WTC11 (cell line): Measurements from ENCODE around the gene LMAN2.

ENCODE experiments used
- CREM ChIP-seq: sonication (generic); formaldehyde crosslinking; IDR thresholded peaks from 2 replicates; pipeline ENCODE4 v1.8.1; 2022; ENCODE audit warnings: mild to moderate bottlenecking, missing genetic modification reagents, moderate library complexity
- TF ChIP-seq, protein P1 (sequence below): fragments of 200-600 bp; IDR thresholded peaks from 2 replicates; pipeline ENCODE4 v1.8.0; 2022; ENCODE audit warnings: antibody characterized with exemption
- TF ChIP-seq, protein P2 (sequence below): sonication (generic); formaldehyde crosslinking; IDR thresholded peaks from 2 replicates; pipeline ENCODE4 v1.8.0; 2023; ENCODE audit warnings: missing genetic modification reagents, mild to moderate bottlenecking, borderline replicate concordance

DNA sequence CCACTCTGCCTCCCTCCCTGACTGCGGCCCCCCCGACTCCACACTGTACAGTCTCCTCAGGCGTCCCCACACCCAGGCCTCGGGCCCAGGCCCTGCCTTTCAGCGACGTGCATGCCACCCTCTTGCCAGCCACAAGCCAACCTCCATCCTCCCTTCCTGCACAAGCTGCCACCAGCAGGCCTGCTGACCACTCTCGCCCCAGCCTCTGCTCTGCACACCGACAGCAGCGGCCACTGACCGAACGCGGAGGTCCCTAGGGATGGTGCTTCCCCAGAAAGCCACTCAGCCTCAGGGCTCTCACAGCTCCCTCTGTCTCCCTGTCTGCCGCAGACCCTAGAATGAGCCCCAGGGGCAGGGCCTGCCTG is 18.6 kb downstream of the LMAN2 start:
- TF ChIP-seq, protein P1, sequence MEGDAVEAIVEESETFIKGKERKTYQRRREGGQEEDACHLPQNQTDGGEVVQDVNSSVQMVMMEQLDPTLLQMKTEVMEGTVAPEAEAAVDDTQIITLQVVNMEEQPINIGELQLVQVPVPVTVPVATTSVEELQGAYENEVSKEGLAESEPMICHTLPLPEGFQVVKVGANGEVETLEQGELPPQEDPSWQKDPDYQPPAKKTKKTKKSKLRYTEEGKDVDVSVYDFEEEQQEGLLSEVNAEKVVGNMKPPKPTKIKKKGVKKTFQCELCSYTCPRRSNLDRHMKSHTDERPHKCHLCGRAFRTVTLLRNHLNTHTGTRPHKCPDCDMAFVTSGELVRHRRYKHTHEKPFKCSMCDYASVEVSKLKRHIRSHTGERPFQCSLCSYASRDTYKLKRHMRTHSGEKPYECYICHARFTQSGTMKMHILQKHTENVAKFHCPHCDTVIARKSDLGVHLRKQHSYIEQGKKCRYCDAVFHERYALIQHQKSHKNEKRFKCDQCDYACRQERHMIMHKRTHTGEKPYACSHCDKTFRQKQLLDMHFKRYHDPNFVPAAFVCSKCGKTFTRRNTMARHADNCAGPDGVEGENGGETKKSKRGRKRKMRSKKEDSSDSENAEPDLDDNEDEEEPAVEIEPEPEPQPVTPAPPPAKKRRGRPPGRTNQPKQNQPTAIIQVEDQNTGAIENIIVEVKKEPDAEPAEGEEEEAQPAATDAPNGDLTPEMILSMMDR: no peak
- TF ChIP-seq CREM: no peak
- TF ChIP-seq, protein P2, sequence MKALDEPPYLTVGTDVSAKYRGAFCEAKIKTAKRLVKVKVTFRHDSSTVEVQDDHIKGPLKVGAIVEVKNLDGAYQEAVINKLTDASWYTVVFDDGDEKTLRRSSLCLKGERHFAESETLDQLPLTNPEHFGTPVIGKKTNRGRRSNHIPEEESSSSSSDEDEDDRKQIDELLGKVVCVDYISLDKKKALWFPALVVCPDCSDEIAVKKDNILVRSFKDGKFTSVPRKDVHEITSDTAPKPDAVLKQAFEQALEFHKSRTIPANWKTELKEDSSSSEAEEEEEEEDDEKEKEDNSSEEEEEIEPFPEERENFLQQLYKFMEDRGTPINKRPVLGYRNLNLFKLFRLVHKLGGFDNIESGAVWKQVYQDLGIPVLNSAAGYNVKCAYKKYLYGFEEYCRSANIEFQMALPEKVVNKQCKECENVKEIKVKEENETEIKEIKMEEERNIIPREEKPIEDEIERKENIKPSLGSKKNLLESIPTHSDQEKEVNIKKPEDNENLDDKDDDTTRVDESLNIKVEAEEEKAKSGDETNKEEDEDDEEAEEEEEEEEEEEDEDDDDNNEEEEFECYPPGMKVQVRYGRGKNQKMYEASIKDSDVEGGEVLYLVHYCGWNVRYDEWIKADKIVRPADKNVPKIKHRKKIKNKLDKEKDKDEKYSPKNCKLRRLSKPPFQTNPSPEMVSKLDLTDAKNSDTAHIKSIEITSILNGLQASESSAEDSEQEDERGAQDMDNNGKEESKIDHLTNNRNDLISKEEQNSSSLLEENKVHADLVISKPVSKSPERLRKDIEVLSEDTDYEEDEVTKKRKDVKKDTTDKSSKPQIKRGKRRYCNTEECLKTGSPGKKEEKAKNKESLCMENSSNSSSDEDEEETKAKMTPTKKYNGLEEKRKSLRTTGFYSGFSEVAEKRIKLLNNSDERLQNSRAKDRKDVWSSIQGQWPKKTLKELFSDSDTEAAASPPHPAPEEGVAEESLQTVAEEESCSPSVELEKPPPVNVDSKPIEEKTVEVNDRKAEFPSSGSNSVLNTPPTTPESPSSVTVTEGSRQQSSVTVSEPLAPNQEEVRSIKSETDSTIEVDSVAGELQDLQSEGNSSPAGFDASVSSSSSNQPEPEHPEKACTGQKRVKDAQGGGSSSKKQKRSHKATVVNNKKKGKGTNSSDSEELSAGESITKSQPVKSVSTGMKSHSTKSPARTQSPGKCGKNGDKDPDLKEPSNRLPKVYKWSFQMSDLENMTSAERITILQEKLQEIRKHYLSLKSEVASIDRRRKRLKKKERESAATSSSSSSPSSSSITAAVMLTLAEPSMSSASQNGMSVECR (CRISPR knock-in tag): no peak
